GM12878 (cell line): Measurements from ENCODE around the gene PPP6R1.

ENCODE experiments used
- CEBPB ChIP-seq, 2 experiments: fragments of 150-350 bp in 1 of 2; IDR thresholded peaks; 2 replicates each; pipeline ENCODE4 v1.6.1; 2012 to 2014; ENCODE audit warnings: low read depth in 2 of 2, low read length in 2 of 2, borderline replicate concordance in 1 of 2, inconsistent platforms in 1 of 2
- EP300 ChIP-seq, 2 experiments: fragments of 150-350 bp in 1 of 2; IDR thresholded peaks; 2 replicates each; pipeline ENCODE4 v1.6.1; 2011 to 2012; ENCODE audit warnings: low read depth in 2 of 2, low read length in 2 of 2, borderline replicate concordance in 1 of 2, improper control_type of control experiment in 1 of 2, inconsistent platforms in 1 of 2; ENCODE audit not compliant: control insufficient read depth in 1 of 2
- FOXK2 ChIP-seq: fragments of 450-650 bp; IDR thresholded peaks from 2 replicates; pipeline ENCODE4 v1.6.1; 2017; ENCODE audit warnings: mild to moderate bottlenecking, moderate library complexity
- GATAD2B ChIP-seq: fragments of 450-650 bp; conservative IDR thresholded peaks from 2 replicates; pipeline ENCODE4 v1.6.1; 2017; ENCODE audit warnings: low read depth, mild to moderate bottlenecking, moderate library complexity
- IKZF2 ChIP-seq, 2 experiments: fragments of 450-650 bp; IDR thresholded peaks; 2 replicates each; pipeline ENCODE4 v1.6.1; 2017; ENCODE audit warnings: mild to moderate bottlenecking in 2 of 2, moderate library complexity in 2 of 2
- NR2C2 ChIP-seq: IDR thresholded peaks from 2 replicates; pipeline ENCODE4 v1.6.1; 2011; ENCODE audit warnings: borderline replicate concordance, low read depth; ENCODE audit not compliant: control insufficient read depth, insufficient read length
- POLR2A ChIP-seq: IDR thresholded peaks from 2 replicates; pipeline ENCODE4 v1.6.1; 2011; ENCODE audit warnings: low read depth, mild to moderate bottlenecking, low read length
- POLR2AphosphoS2 ChIP-seq: IDR thresholded peaks from 2 replicates; pipeline ENCODE4 v1.6.1; 2011; ENCODE audit warnings: low read depth, mild to moderate bottlenecking, low read length, improper control_type of control experiment, moderate library complexity
- YY1 ChIP-seq: IDR thresholded peaks from 2 replicates; pipeline ENCODE4 v1.6.1; 2011; ENCODE audit warnings: low read depth, mild to moderate bottlenecking, low read length
- TF ChIP-seq, protein P1 (sequence below), 3 experiments: IDR thresholded peaks in 2 of 3; conservative IDR thresholded peaks in 1 of 3; 2 replicates each; pipeline ENCODE4 v1.5.1; 2011; ENCODE audit warnings: low read depth in 3 of 3, low read length in 3 of 3, mild to moderate bottlenecking in 3 of 3, control low read depth in 2 of 3, moderate library complexity in 2 of 3, inconsistent platforms in 1 of 3, mixed read lengths in 1 of 3; ENCODE audit not compliant: control insufficient read depth in 2 of 3, insufficient read depth in 1 of 3; ENCODE audit errors: extremely low read depth in 1 of 3

DNA sequence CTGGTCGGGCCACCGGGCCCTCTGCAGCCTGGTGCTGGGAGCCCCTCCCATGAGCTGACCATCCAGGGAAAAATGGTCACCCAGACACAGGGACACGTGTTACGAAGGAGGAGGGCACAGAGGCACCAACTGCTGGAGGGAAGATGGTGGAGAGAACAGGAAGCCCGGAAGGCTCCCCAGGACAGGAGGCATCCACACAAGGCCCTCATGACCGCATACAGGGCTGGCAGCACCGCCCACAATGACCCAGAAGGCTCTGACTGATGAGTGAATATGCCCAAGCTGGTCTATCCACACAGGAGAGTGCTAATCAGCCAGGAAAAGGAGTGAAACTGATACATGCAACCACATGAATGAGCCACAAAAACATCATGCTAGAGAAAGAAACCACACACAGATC lies 16.3 kb downstream of the PPP6R1 start:
- no peak for TF ChIP-seq YY1
- no peak for TF ChIP-seq CEBPB (IDR thresholded peaks at IDR 0.05; ENCODE audit: borderline replicate concordance in 1 of 2, low read depth in 2 of 2, low read length in 2 of 2)
- TF ChIP-seq, protein P1, sequence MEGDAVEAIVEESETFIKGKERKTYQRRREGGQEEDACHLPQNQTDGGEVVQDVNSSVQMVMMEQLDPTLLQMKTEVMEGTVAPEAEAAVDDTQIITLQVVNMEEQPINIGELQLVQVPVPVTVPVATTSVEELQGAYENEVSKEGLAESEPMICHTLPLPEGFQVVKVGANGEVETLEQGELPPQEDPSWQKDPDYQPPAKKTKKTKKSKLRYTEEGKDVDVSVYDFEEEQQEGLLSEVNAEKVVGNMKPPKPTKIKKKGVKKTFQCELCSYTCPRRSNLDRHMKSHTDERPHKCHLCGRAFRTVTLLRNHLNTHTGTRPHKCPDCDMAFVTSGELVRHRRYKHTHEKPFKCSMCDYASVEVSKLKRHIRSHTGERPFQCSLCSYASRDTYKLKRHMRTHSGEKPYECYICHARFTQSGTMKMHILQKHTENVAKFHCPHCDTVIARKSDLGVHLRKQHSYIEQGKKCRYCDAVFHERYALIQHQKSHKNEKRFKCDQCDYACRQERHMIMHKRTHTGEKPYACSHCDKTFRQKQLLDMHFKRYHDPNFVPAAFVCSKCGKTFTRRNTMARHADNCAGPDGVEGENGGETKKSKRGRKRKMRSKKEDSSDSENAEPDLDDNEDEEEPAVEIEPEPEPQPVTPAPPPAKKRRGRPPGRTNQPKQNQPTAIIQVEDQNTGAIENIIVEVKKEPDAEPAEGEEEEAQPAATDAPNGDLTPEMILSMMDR (IDR thresholded peaks at IDR 0.05 in 2 of 3, conservative IDR thresholded peaks at IDR 0.05 in 1 of 3; ENCODE audit: control insufficient read depth in 2 of 3, extremely low read depth in 1 of 3, insufficient read depth in 1 of 3, low read depth in 3 of 3, low read length in 3 of 3), result no peak
- no peak for TF ChIP-seq POLR2AphosphoS2
- no peak for TF ChIP-seq POLR2A
- TF ChIP-seq EP300 (IDR thresholded peaks at IDR 0.05; ENCODE audit: borderline replicate concordance in 1 of 2, control insufficient read depth in 1 of 2, low read depth in 2 of 2, low read length in 2 of 2), result no peak
- no peak for TF ChIP-seq NR2C2
- no peak for TF ChIP-seq FOXK2
- no peak for TF ChIP-seq GATAD2B
- no peak for TF ChIP-seq IKZF2 (IDR thresholded peaks at IDR 0.05)
